K562 (cell line): ENCODE data around the gene PTAFR. TPM values are rescaled to one million over a fixed set of nuclear protein-coding genes. Genes with fewer than 3 reads are reported as not detected.

ENCODE experiments used
- ATAC-seq: fragments of 200-7000 bp; cut with Tn5 transposase; 3 replicates; pipeline ENCODE4 v1.9.1; 2020; ENCODE audit warnings: moderate library complexity
- BruUV-seq: library from RNA; stranded (reverse); fragments of 400-500 nt; replicated peaks from 2 replicates; lab custom pipeline; 2021; lab: Mats Ljungman, UMichigan
- CTCF ChIA-PET: fragments of 300-600 bp; formaldehyde crosslinking; extraction: SDS; loops from one replicate; lab custom pipeline; 2021; ENCODE audit warnings: low intra/inter-chr PET ratio; lab: Yijun Ruan, JAX
- POLR2A ChIA-PET: fragments of 300-600, 350-650 bp; sonication (Branson Sonifier 250); formaldehyde crosslinking; extraction: SDS; loops from one replicate; lab custom pipeline; 2021; ENCODE audit warnings: antibody characterized with exemption, inconsistent platforms; lab: Yijun Ruan, JAX
- DNase-seq, 4 experiments: peaks; one replicate each; pipeline versions ENCODE4 v3.0.0 to v3.0.0-alpha.2; 2011 to 2018; ENCODE audit warnings: low spot score in 3 of 4, mixed read lengths in 3 of 4; ENCODE audit errors: extremely low read depth in 1 of 4
- FAIRE-seq: peaks from 2 replicates; lab custom pipeline; 2011; peaks lifted over from hg19 to GRCh38; lab: Jason Lieb, UNC
- H2AFZ ChIP-seq: 2 replicates; pipeline ENCODE4 v1.6.0; 2011; ENCODE audit warnings: low read depth, low read length, control low read depth, inconsistent platforms
- H3K27ac ChIP-seq: fragments of 200-600 bp; 3 replicates; pipeline ENCODE4 v1.8.0; 2011; ENCODE audit warnings: low read depth, mild to moderate bottlenecking, control low read depth, inconsistent platforms, low read length, moderate library complexity, mixed read lengths; ENCODE audit errors: extremely low read depth
- H3K27me3 ChIP-seq, 2 experiments: fragments of 300-600 bp in 1 of 2; 2 replicates in 1 of 2; 3 replicates in 1 of 2; pipeline versions ENCODE4 v1.6.0 to v1.8.0; 2011; ENCODE audit warnings: inconsistent platforms in 2 of 2, low read length in 2 of 2, mild to moderate bottlenecking in 1 of 2, mixed read lengths in 1 of 2, moderate library complexity in 1 of 2; ENCODE audit not compliant: control insufficient read depth in 2 of 2, insufficient read depth in 2 of 2
- H3K36me3 ChIP-seq: fragments of 300-600 bp; 3 replicates; pipeline ENCODE4 v1.8.0; 2011; ENCODE audit warnings: mild to moderate bottlenecking, low read length, inconsistent platforms; ENCODE audit not compliant: control insufficient read depth, insufficient read depth
- H3K4me1 ChIP-seq, 2 experiments: fragments of 200-600 bp in 1 of 2; replicated peaks in 1 of 2; 2 replicates in 1 of 2; 3 replicates in 1 of 2; pipeline versions ENCODE4 v1.5.1 to v1.8.0; 2011; ENCODE audit warnings: inconsistent platforms in 2 of 2, low read length in 2 of 2, mild to moderate bottlenecking in 1 of 2, mixed read lengths in 1 of 2, moderate library complexity in 1 of 2; ENCODE audit not compliant: control insufficient read depth in 2 of 2, insufficient read depth in 2 of 2
- H3K4me2 ChIP-seq: 2 replicates; pipeline ENCODE4 v1.6.1; 2011; ENCODE audit warnings: low read length, control low read depth, inconsistent platforms, mixed read lengths; ENCODE audit not compliant: insufficient read depth
- H3K4me3 ChIP-seq: fragments of 200-600 bp; sonication (generic), shearing (Covaris generic); 2 replicates; pipeline ENCODE4 v1.5.1; 2016; ENCODE audit warnings: control low read depth, inconsistent platforms
- H3K79me2 ChIP-seq: fragments of 200-600 bp; 3 replicates; pipeline ENCODE4 v1.8.0; 2011; ENCODE audit warnings: low read length, inconsistent platforms; ENCODE audit not compliant: control insufficient read depth, insufficient read depth
- H3K9ac ChIP-seq, 2 experiments: 2 replicates each; pipeline versions ENCODE4 v1.6.0 to v1.6.1; 2011; ENCODE audit warnings: low read depth in 2 of 2, low read length in 2 of 2, control low read depth in 1 of 2, inconsistent platforms in 1 of 2, mild to moderate bottlenecking in 1 of 2, mixed read lengths in 1 of 2; ENCODE audit not compliant: insufficient read depth in 1 of 2
- H3K9me1 ChIP-seq: one replicate; pipeline ENCODE4 v1.6.0; 2011; ENCODE audit warnings: inconsistent platforms, mild to moderate bottlenecking, low read length, moderate library complexity; ENCODE audit not compliant: control insufficient read depth, insufficient read depth
- H3K9me3 ChIP-seq: replicated peaks from 2 replicates; pipeline ENCODE4 v1.5.1; 2011; ENCODE audit warnings: low read depth, low read length, inconsistent platforms; ENCODE audit not compliant: control insufficient read depth, insufficient read depth
- H4K20me1 ChIP-seq: replicated peaks from 2 replicates; pipeline ENCODE4 v1.6.1; 2011; ENCODE audit warnings: low read length, inconsistent platforms, mixed read lengths; ENCODE audit not compliant: control insufficient read depth, insufficient read depth
- ASH1L ChIP-seq: fragments of 450-650 bp; IDR thresholded peaks from 2 replicates; pipeline ENCODE4 v1.6.1; 2018; ENCODE audit warnings: borderline replicate concordance, mild to moderate bottlenecking, low read depth; ENCODE audit not compliant: partially characterized antibody
- ETV1 ChIP-seq: fragments of 450-650 bp; conservative IDR thresholded peaks from 2 replicates; pipeline ENCODE4 v1.6.1; 2016; ENCODE audit warnings: missing genetic modification characterization, control low read depth, low read depth, missing compliant biosample characterization
- MAX ChIP-seq: sonication (generic); formaldehyde crosslinking; IDR thresholded peaks from 2 replicates; pipeline ENCODE4 v1.9.0; 2022; ENCODE audit warnings: mild to moderate bottlenecking, missing genetic modification reagents
- NBN ChIP-seq: fragments of 450-650 bp; IDR thresholded peaks from 2 replicates; pipeline ENCODE4 v1.6.1; 2016; ENCODE audit warnings: low read depth, mild to moderate bottlenecking
- NR2C2 ChIP-seq, 2 experiments: fragments of 200-800 bp in 1 of 2; sonication (Bioruptor generic) in 1 of 2; sonication (generic) in 1 of 2; formaldehyde crosslinking in 1 of 2; IDR thresholded peaks; 2 replicates each; pipeline versions ENCODE4 v1.6.1 to v1.8.0; 2016 to 2022; ENCODE audit warnings: mild to moderate bottlenecking in 1 of 2, missing compliant biosample characterization in 1 of 2, missing genetic modification characterization in 1 of 2, missing genetic modification reagents in 1 of 2
- RBBP5 ChIP-seq: fragments of 200-600 bp; sonication (generic); IDR thresholded peaks from 2 replicates; pipeline ENCODE4 v1.6.1; 2012; ENCODE audit warnings: borderline replicate concordance, mild to moderate bottlenecking, low read length, control low read depth, inconsistent platforms; ENCODE audit not compliant: insufficient read depth, poor library complexity, severe bottlenecking
- UBTF ChIP-seq, 2 experiments: IDR thresholded peaks; 2 replicates each; pipeline ENCODE4 v1.6.1; 2012; ENCODE audit warnings: improper control_type of control experiment in 2 of 2, low read depth in 2 of 2, low read length in 2 of 2, borderline replicate concordance in 1 of 2
- WGBS: fragments of 100-300 bp; shearing (Covaris generic); methylation state at CpG from one replicate; pipeline ENCODE4 v1.1.6; 2016; ENCODE audit warnings: low coverage, mixed read lengths; ENCODE audit not compliant: insufficient coverage; ENCODE audit errors: missing lambda C conversion rate; 5-methylcytosine and 5-hydroxymethylcytosine counted together
- in situ Hi-C: fragments of 300-500 bp; cut with MboI; formaldehyde crosslinking; loops from 4 replicates; pipeline ENCODE4 v1.15.0; 2018; ENCODE audit warnings: inconsistent platforms, mixed read lengths
- intact Hi-C: fragments of 100-400 bp; cut with micrococcal nuclease; formaldehyde crosslinking; loops from 2 replicates; pipeline ENCODE4 v1.14.2; 2022
- polyA plus RNA-seq, 8 experiments: library from polyadenylated mRNA; depleted of rRNA in 4 of 8; stranded (reverse) in 5 of 8; unstranded in 3 of 8; fragments of >200 nt; fragmentation: Nextera tagmentation in 2 of 8; fragmentation: Illumina TruSeq in 1 of 8; extraction: Ambion mirVana in 2 of 8; extraction: Trizol in 1 of 8; gene quantifications; 2 replicates each; pipeline versions ENCODE4 v1.2.1 to v1.2.3, GENCODE V29; 2011 to 2014; ENCODE audit warnings: inconsistent platforms in 1 of 8, missing spikeins in 1 of 8
- total RNA-seq, 7 experiments: library from RNA; depleted of rRNA in 6 of 7; stranded (reverse); fragments of >200 nt in 6 of 7; fragmentation: Illumina TruSeq in 2 of 7; extraction: Trizol in 2 of 7; gene quantifications; 2 replicates each; pipeline versions ENCODE4 v1.2.1 to v1.2.3, GENCODE V29; 2011 to 2021; ENCODE audit warnings: low replicate concordance in 1 of 7
- TF ChIP-seq, protein P1 (sequence below): sonication (generic); formaldehyde crosslinking; IDR thresholded peaks from 2 replicates; pipeline ENCODE4 v1.9.0; 2022; ENCODE audit warnings: mild to moderate bottlenecking, missing genetic modification reagents

PTAFR gene
- total and polyA plus RNA-seq, 9 of the 15 experiments (the other 6 are each of a cell fraction or from before 2014, with no cell fraction given), result 0.15 to 0.55 (median 0.40) TPM; not detected in 1

- TF ChIP-seq NBN (no peak), ASH1L (no peak), MAX (no peak), NR2C2 (CRISPR knock-in tag; IDR thresholded peaks at IDR 0.05) (no peak), NR2C2 (tag; IDR thresholded peaks at IDR 0.05) (no peak)
Measured at GRCh38 chr1:28123461-28123961, 53.0 kb downstream of the PTAFR start (continued).

DNA sequence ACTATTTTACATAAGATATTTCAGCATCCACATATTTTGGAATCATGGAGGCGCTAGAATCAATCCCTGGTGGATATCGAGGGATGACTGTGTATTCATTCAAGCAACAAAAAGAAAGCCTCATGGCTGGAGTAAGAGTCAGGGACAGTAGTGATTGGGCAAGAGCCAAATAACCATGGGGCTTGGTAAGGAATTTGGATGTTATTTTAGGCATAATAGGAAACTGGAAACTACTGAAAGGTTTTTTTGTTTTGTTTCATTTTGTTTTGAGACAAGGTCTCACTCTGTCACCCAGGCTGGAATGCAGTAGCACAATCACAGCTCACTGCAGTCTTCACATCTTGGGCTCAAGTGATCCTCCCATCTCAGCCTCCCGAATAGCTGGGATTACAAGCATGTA, 54.3 kb downstream of the PTAFR start:
- in situ Hi-C loops (loop anchor here (10.0 kb wide), 1 partner anchor 913 kb away; no protein-coding TSS in a partner anchor), intact Hi-C loops (no loop called here)
- POLR2A ChIA-PET, result interaction anchor here (1.3 kb wide), 1 partner anchor 12 kb away, joined by 7 read pairs; no protein-coding TSS in a partner anchor
- TF ChIP-seq UBTF (IDR thresholded peaks at IDR 0.05; ENCODE audit: borderline replicate concordance in 1 of 2, low read depth in 2 of 2, low read length in 2 of 2) (no peak), RBBP5 (no peak), ETV1 (no peak)
- TF ChIP-seq, protein P1, sequence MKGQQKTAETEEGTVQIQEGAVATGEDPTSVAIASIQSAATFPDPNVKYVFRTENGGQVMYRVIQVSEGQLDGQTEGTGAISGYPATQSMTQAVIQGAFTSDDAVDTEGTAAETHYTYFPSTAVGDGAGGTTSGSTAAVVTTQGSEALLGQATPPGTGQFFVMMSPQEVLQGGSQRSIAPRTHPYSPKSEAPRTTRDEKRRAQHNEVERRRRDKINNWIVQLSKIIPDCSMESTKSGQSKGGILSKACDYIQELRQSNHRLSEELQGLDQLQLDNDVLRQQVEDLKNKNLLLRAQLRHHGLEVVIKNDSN (CRISPR knock-in tag), result no peak

More for the DNA sequence above, 54.3 kb downstream of the PTAFR start:
- 42% methylated on average over 3 of the region's 3 CpGs for WGBS
- Histone ChIP-seq H3K27me3 (no peaks in the 10 kb centered on the region; a peak in 1 of 5 replicates), H3K36me3 (no peaks in the 10 kb centered on the region), H3K4me1 (peaks cover 7 to 8% of the 10 kb centered on the region in 2 experiments; a peak in 3 of 5 replicates), H3K4me3 (no peak overlapping the region), H3K27ac (no peak overlapping the region), H3K79me2 (no peaks in the 10 kb centered on the region), H3K4me2 (no peak overlapping the region), H2AFZ (no peak overlapping the region), H4K20me1 (no peaks in the 10 kb centered on the region), H3K9me1 (no peaks in the 10 kb centered on the region), H3K9ac (no peak overlapping the region), H3K9me3 (no peaks in the 10 kb centered on the region)
- FAIRE-seq (no peak), ATAC-seq (no peak), DNase-seq (no peak)
- no TSS peak for BruUV-seq
- CTCF ChIA-PET, result no interaction called here
